Limb (tissue), 2 donors: ENCODE measurements around the gene PLCB1.

Source experiments
- DNase-seq, 2 donors: peaks; one replicate each; pipeline ENCODE4 v3.0.0-alpha.2; 2016; ENCODE audit errors: extremely low spot score in 2 of 2

PLCB1 gene

GRCh38 chr20:8246153-8246552 is 114.1 kb downstream of the PLCB1 start:
- DNase-seq = no peak

GRCh38 chr20:8246716-8247115 is 114.7 kb downstream of the PLCB1 start:
- no peak for DNase-seq

- DNase-seq = no peak
Measured at GRCh38 chr20:8248051-8248450, 116.0 kb downstream of the PLCB1 start.

GRCh38 chr20:8249634-8250033 is 117.6 kb downstream of the PLCB1 start:
- DNase-seq = no peak

GRCh38 chr20:8250539-8251200 is 118.6 kb downstream of the PLCB1 start:
- DNase-seq = no peak

GRCh38 chr20:8251201-8251575 is 119.1 kb downstream of the PLCB1 start:
- no peak for DNase-seq

- no peak for DNase-seq
Measured at GRCh38 chr20:8254911-8255582, 123.0 kb downstream of the PLCB1 start.

- DNase-seq = no peak
Measured at GRCh38 chr20:8255945-8256632, 124.0 kb downstream of the PLCB1 start.

- no peak for DNase-seq
Measured at GRCh38 chr20:8260837-8261251, 128.8 kb downstream of the PLCB1 start.

- DNase-seq = no peak
Measured at GRCh38 chr20:8262721-8263120, 130.7 kb downstream of the PLCB1 start.

- DNase-seq = no peak
Measured at GRCh38 chr20:8265588-8265987, 133.5 kb downstream of the PLCB1 start.

- no peak for DNase-seq
Measured at GRCh38 chr20:8267009-8267408, 134.9 kb downstream of the PLCB1 start.

GRCh38 chr20:8271727-8272126 is 139.7 kb downstream of the PLCB1 start:
- no peak for DNase-seq

- DNase-seq = no peak
Measured at GRCh38 chr20:8272766-8273165, 140.7 kb downstream of the PLCB1 start.

GRCh38 chr20:8284902-8285301 is 152.8 kb downstream of the PLCB1 start:
- DNase-seq = no peak

- no peak for DNase-seq
Measured at GRCh38 chr20:8287340-8287739, 155.3 kb downstream of the PLCB1 start.

- no peak for DNase-seq
Measured at GRCh38 chr20:8291200-8291599, 159.1 kb downstream of the PLCB1 start.

- DNase-seq = no peak
Measured at GRCh38 chr20:8291873-8292272, 159.8 kb downstream of the PLCB1 start.

GRCh38 chr20:8292793-8293192 is 160.7 kb downstream of the PLCB1 start:
- no peak for DNase-seq

- no peak for DNase-seq
Measured at GRCh38 chr20:8293750-8294149, 161.7 kb downstream of the PLCB1 start.

- no peak for DNase-seq
Measured at GRCh38 chr20:8296536-8296935, 164.5 kb downstream of the PLCB1 start.

- DNase-seq = no peak
Measured at GRCh38 chr20:8298426-8299043, 166.5 kb downstream of the PLCB1 start.
